Measurements from ENCODE around the gene VDAC1.
"Not testable (repeated sequence)": the region's sequence is repeated elsewhere in the genome, so short reads cannot be mapped to it uniquely, and the experiment has no call there.

Gene VDAC1

GRCh38 chr5:133995341-133995740, 9.4 kb downstream of the VDAC1 start:
- peak; percentile 28 for DNase-seq (ENCODE audit: low read depth)

DNA sequence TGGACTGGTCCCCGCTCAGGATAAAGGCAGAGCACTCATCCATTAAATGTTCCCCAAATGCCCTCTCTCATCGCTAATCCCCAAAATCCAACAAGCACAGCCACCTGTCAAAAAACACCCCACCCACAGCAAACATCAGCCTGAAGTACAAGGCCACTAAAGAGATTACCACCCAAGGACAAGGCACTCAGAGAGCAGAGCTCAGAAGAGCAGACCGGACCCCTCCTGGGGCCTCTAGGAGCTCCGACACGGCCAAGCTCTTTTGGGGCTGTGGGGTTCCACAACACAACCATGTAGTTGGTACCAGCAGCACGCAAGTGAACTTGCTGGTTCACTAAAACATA, 9.8 kb downstream of the VDAC1 start:
- no peak for DNase-seq (ENCODE audit: low read depth)

GRCh38 chr5:133994297-133994989, 10.3 kb downstream of the VDAC1 start:
- DNase-seq (ENCODE audit: low read depth): no peak

GRCh38 chr5:133993185-133993936, 11.4 kb downstream of the VDAC1 start:
- DNase-seq (ENCODE audit: low read depth): peak; percentile 90

- DNase-seq (ENCODE audit: low read depth): no peak
Measured at GRCh38 chr5:133992429-133993155, 12.2 kb downstream of the VDAC1 start.

DNA sequence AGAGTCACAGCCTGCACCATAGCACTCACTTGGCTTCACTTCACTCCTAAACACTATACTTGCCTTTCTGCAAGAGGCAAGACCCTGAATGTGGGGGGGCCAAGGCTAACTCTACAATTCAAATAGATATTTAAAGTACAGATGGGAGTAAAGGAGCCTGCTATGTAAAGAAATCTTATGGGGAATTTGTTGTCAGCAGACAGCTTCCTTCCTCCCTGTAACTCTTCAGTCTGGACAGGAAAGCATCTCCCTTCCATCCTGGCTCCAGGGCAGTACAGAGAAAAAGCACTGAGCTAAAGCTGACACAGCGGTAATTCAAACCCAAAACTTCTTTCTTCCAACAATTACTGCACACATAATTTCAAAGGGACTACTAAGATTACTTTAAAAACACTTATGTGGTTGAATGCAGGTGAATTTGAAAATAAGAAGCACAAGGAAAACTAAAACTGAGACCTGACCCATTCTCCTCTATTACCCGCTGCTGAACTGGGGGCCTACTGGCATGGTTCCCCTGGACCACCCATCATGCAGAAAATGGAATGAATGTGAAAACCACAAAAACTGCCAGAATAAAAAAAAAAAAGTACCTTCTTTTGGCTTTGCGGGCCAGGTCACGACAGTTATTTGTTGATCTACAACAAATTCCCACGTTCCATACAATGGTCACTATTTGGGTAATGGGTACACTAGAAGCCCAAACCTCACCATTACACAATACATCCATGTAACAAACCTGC, 13.4 kb downstream of the VDAC1 start:
- no peak for DNase-seq (ENCODE audit: low read depth)

DNA sequence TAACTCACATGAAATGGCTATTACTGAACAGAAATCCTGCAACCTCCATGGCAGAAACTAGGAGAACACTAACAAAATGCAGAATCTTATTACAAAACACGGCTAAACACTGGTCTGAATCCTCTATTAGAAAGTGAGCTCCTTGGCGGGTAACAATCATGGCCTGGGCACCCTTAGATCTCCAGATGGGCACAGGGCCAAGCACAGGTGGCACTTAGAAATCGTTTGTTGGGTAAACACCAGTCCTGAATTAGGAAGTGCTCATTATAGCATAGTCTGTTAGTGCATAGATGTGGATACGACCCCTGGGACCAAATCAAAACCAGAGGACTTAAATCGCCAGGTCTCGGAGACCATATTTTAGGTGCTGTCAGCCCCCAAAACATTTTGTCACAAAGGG, 14.4 kb downstream of the VDAC1 start:
- no peak for DNase-seq (ENCODE audit: low read depth)

GRCh38 chr5:133985540-133986180, 19.1 kb downstream of the VDAC1 start:
- no peak for DNase-seq (ENCODE audit: low read depth)

DNA sequence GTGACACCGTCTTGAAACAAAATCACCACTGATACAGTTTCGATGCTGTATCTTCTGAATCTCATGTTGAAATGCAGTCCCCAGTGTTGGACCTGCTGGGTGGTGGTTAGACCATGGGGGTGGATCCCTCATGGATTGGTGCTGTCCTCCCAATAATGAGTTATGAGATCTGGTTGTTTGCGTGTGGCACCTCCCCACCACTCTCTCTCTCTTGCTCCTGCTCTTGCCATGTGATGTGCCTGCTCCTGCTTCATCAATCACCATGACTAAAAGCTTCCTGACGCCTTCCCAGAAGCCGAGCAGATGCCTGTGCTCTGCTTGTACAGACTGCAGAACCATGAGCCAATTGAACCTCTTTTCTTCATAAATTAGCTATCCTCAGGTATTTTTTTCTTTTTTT, 21.1 kb downstream of the VDAC1 start:
- no peak for DNase-seq (ENCODE audit: low read depth)

DNA sequence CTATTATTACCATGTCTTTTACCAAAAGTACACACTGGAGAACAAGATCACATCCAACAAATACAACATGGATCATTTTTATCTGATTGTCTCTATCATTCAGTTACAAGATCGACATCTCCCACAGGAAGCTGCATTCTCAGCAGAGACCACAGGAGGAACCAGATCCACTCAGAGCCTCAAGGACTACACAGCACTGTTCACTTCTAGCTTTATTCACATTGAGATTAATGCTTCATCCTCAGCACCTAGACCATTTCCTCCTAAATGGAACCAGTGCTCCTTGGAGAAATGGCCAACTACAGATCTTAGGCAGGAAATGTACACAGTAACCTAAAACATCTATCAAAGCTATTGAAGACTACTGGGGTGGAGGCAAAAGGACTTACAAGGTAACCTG, 23.1 kb downstream of the VDAC1 start:
- DNase-seq (ENCODE audit: low read depth): no peak

GRCh38 chr5:133980652-133981051, 24.1 kb downstream of the VDAC1 start:
- DNase-seq (ENCODE audit: low read depth): no peak

- no peak for DNase-seq (ENCODE audit: low read depth)
Measured at GRCh38 chr5:133978943-133979342, 25.8 kb downstream of the VDAC1 start.

DNA sequence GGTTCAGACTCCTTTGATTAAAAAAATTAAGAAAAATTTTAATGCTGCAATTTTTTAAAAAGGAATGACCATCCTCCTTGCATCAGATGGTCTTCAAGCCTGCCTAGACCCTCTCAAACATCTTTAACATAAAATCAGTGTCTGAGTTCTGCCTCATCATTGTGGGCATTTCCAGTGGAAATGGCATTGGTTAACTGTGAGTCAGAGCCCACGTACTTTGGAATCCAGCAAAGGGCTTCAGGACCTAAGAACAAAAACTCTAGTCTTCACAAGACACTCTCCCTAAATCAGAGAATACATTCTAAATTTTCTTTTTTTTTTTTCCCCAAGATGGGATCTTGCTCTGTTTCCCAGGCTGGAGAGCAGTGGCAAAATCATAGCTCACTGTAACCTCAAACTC, 26.9 kb downstream of the VDAC1 start:
- DNase-seq (ENCODE audit: low read depth): peak; percentile 81

- no peak for DNase-seq (ENCODE audit: low read depth)
Measured at GRCh38 chr5:133977161-133977787, 27.5 kb downstream of the VDAC1 start.

DNA sequence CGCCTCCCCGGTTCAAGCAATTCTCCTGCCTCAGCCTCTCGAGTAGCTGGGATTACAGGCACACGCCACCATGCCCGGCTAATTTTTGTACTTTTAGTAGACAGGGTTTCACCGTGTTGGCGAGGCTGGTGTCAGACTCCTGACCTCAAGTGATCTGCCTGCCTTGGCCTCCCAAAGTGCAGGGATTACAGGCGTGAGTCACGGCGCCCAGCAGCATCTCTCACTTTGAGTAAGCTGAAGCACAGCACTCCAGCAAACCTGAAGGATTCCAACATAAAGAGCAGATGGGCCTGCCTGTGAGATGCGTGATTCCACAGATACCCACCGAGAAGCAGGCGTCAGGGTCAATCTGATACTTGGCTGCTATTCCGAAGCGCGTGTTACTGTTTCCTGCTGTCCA, 29.2 kb downstream of the VDAC1 start:
- not testable (repeated sequence) for DNase-seq (ENCODE audit: low read depth)

GRCh38 chr5:133974142-133974541, 30.6 kb downstream of the VDAC1 start:
- no peak for DNase-seq (ENCODE audit: low read depth)

DNA sequence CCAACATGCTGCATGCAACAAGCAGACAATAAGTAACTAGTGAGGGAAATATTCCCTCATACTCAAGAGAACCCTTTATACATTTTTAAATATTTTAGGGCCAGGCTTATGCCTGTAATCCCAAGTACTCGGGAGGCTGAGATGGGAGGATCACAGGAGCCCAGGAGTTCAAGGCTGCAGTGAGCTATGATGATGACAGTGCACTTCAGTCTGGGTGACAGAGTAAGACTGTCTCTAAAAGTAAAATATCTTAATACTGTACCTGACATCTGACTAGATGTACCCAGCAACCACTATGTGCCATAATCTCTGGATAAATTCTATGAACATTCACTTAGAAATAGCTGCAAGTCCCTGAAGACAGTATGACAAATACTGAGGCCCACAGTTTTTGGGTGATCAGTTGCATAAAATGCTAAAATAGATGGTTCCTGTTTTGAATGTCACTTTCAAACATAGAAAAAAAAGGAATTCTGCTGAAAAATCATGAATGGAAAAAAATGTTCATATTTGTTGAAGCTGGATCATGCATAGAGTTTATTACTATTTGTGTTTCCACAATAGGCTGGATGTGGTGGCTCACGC, 34.4 kb downstream of the VDAC1 start:
- DNase-seq (ENCODE audit: low read depth): no peak

DNA sequence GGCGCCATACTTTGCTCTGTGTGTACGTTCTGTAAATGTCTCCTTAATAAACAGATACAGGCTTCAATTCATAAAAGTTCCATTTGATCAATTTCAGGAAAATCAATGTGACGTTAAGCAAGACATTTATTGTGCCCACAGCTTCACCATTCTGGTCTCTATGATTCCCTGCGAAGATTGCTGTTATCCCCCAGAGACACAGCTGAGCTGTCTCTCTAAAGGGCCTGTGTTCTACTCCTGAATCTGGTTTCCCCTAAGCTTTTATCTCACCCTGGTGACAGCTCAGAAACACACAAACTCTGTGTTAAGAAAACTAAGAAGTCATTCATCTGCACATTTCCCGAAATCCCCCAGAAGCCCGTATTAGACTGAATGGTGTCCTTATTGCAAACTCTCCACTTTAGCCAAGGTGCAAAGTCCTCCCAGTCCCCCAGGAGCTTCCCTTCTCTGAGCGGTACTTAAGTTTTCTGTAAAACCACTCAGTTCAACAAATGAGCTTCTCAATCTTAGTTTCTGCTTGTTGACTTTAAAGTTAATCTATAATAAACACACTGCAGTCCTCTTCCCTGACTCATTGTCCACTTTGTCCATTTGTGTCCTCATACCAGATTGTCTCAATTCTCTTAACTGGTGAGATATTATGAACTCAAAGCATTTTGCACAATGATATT, 35.0 kb downstream of the VDAC1 start:
- DNase-seq (ENCODE audit: low read depth): peak; percentile 55

DNA sequence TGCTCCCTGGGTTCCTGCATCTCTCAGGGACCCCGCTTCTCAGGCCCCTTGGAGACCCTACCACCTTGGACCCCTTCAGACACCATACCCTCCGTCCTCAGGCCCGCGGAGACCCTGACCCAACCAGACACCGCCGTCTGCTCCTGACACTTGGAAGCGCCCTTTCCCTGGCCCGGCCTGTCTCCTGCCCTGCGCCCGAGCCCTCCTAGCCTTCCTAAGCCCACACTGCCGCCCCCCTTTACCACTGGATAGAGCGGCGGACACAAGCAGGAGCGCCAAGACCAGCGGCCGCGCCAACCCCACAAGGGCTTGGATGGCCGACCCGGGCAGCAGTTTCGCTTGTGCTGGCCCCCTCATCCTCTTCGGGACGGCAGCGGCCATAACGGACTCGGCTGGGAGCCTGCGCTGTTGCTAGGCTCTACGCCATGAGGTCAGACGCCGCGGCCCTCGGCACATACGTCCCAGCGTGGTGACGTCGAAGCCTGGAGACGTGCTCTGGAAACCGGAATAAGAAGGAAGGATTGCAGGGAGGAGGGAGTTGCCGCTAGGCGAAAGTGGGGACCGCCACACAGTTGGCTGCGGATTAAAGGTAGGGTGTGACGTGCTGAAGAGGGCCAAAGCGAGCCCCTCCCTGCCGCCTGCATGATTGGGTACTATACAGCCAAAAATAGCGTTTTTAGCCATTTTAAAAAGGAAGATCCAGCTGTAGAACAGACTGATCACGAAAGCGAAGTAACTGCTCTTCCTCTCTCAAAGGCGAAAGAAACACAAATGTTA, 36.4 kb downstream of the VDAC1 start, which contains the start of gene C5orf15:
TSS of gene C5orf15 (minus strand) at position 422 of the 777 bp plus-strand sequence. CDS start at position 381, 41 bp downstream.
- peak; percentile 99 for DNase-seq (ENCODE audit: low read depth)

All from EH (cell line).